ENCODE measurements around the gene NRCAM. TPM values are rescaled to one million over a fixed set of nuclear protein-coding genes. Genes with fewer than 3 reads are reported as not detected.

NRCAM gene
- polyA plus RNA-seq, 1 donor (not counting 4 experiments of a cell fraction or from before 2014, with no cell fraction given) = 4.0 TPM

DNA sequence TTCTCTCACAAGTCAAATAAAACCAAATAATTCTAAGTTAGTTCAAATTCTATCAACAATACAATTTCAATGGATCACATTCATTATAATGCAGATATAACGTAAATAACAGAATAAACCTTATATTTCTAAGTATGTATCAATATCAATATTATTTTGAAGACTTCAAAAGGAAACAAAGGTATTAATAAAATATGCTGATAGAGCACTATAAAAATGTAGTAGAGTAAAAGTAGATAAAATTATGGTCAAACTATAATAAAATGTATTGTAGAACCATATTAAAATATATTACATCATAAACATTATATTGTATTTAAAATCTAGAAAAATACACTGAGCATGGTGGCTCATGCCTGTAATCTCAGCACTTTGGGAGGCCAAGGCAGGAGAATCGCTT lies 23.5 kb upstream of the NRCAM start:
- H4K20me1 ChIP-seq (ENCODE audit: control insufficient read depth, extremely low read depth, insufficient read depth, low read length) = no peaks in the 10 kb centered on the region
- no peaks in the 10 kb centered on the region for H3K27me3 ChIP-seq (ENCODE audit: control insufficient read depth, extremely low read depth, insufficient read depth, low read length)
- H3K36me3 ChIP-seq (ENCODE audit: control insufficient read depth in 2 of 2, extremely low read depth in 1 of 2, insufficient read depth in 2 of 2, low read length in 2 of 2) = peaks cover 0 to 6% of the 10 kb centered on the region in 2 experiments
- H3K27ac ChIP-seq (ENCODE audit: control insufficient read depth, insufficient read depth, low read length) = no peak overlapping the region
- no peaks in the 10 kb centered on the region for H3K9me3 ChIP-seq (ENCODE audit: control insufficient read depth, low read depth, low read length)
- H3K4me2 ChIP-seq (ENCODE audit: control insufficient read depth, extremely low read depth, insufficient read depth, low read depth, low read length) = no peak overlapping the region
- H3K4me1 ChIP-seq (ENCODE audit: control insufficient read depth, extremely low read depth, insufficient read depth, low read length) = no peaks in the 10 kb centered on the region
- DNase-seq (ENCODE audit: low read depth, low spot score) (no peak), FAIRE-seq (no peak)
- no peaks in the 10 kb centered on the region for H3K9me1 ChIP-seq (ENCODE audit: control insufficient read depth, extremely low read depth, insufficient read depth, low read length)
- dilution Hi-C loops (cut with MboI; ENCODE audit: extremely low pct_ligation_motif_present, low sequenced_read_pairs) = loop anchor here (25.0 kb wide), 1 partner anchor 292 kb away; no protein-coding TSS in a partner anchor
- no peaks in the 10 kb centered on the region for H3K79me2 ChIP-seq (ENCODE audit: control insufficient read depth, insufficient read depth, low read length)
- no peak overlapping the region for H3K4me3 ChIP-seq (ENCODE audit: control insufficient read depth in 2 of 3, extremely low read depth in 1 of 3, insufficient read depth in 2 of 3, low read depth in 1 of 3, low read length in 3 of 3)
- no peak overlapping the region for H2AFZ ChIP-seq (ENCODE audit: control insufficient read depth, low read length)
- TF ChIP-seq, protein P1, sequence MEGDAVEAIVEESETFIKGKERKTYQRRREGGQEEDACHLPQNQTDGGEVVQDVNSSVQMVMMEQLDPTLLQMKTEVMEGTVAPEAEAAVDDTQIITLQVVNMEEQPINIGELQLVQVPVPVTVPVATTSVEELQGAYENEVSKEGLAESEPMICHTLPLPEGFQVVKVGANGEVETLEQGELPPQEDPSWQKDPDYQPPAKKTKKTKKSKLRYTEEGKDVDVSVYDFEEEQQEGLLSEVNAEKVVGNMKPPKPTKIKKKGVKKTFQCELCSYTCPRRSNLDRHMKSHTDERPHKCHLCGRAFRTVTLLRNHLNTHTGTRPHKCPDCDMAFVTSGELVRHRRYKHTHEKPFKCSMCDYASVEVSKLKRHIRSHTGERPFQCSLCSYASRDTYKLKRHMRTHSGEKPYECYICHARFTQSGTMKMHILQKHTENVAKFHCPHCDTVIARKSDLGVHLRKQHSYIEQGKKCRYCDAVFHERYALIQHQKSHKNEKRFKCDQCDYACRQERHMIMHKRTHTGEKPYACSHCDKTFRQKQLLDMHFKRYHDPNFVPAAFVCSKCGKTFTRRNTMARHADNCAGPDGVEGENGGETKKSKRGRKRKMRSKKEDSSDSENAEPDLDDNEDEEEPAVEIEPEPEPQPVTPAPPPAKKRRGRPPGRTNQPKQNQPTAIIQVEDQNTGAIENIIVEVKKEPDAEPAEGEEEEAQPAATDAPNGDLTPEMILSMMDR (optimal IDR thresholded peaks at IDR 0.05 in 1 of 3, IDR thresholded peaks at IDR 0.05 in 1 of 3, conservative IDR thresholded peaks at IDR 0.05 in 1 of 3; ENCODE audit: extremely low read depth in 1 of 3, insufficient read depth in 2 of 3, low read length in 3 of 3) = no peak
- no peak for TF ChIP-seq EZH2 (IDR thresholded peaks at IDR 0.05; ENCODE audit: low read length)
- H3K9ac ChIP-seq (ENCODE audit: control insufficient read depth, extremely low read depth, insufficient read depth, low read length) = no peak overlapping the region

DNA sequence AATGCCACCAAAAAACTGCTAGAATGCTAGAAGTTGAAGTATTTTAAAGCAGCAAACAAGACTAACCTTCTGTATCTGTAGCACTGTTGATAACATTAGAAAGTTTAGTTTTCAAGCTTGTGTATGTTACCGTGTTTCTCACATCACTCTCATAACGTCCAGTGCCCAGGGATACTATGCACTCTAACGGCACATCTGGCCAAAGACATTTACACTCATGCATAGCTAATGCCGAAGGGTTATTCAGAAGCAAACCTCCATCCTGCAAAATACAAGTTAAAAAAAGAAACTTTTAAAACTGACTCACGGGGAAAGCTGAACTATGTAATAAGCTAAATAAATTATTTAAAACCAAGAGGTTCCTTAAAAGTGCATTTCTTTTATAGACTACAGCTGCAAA lies 22.9 kb upstream of the NRCAM start:
- Histone ChIP-seq H3K79me2 (ENCODE audit: control insufficient read depth, insufficient read depth, low read length) (no peaks in the 10 kb centered on the region), H3K27me3 (ENCODE audit: control insufficient read depth, extremely low read depth, insufficient read depth, low read length) (no peaks in the 10 kb centered on the region), H3K9me3 (ENCODE audit: control insufficient read depth, low read depth, low read length) (no peaks in the 10 kb centered on the region), H4K20me1 (ENCODE audit: control insufficient read depth, extremely low read depth, insufficient read depth, low read length) (no peaks in the 10 kb centered on the region), H3K4me3 (ENCODE audit: control insufficient read depth in 2 of 3, extremely low read depth in 1 of 3, insufficient read depth in 2 of 3, low read depth in 1 of 3, low read length in 3 of 3) (no peak overlapping the region), H3K36me3 (ENCODE audit: control insufficient read depth in 2 of 2, extremely low read depth in 1 of 2, insufficient read depth in 2 of 2, low read length in 2 of 2) (peaks cover 0 to 6% of the 10 kb centered on the region in 2 experiments), H3K27ac (ENCODE audit: control insufficient read depth, insufficient read depth, low read length) (no peak overlapping the region), H3K4me2 (ENCODE audit: control insufficient read depth, extremely low read depth, insufficient read depth, low read depth, low read length) (no peak overlapping the region), H2AFZ (ENCODE audit: control insufficient read depth, low read length) (no peak overlapping the region), H3K9ac (ENCODE audit: control insufficient read depth, extremely low read depth, insufficient read depth, low read length) (no peak overlapping the region), H3K4me1 (ENCODE audit: control insufficient read depth, extremely low read depth, insufficient read depth, low read length) (no peaks in the 10 kb centered on the region), H3K9me1 (ENCODE audit: control insufficient read depth, extremely low read depth, insufficient read depth, low read length) (no peaks in the 10 kb centered on the region)
- DNase-seq (ENCODE audit: low read depth, low spot score) (no peak), FAIRE-seq (no peak)
- TF ChIP-seq EZH2 (IDR thresholded peaks at IDR 0.05; ENCODE audit: low read length) = no peak
- TF ChIP-seq, protein P1 (optimal IDR thresholded peaks at IDR 0.05 in 1 of 3, IDR thresholded peaks at IDR 0.05 in 1 of 3, conservative IDR thresholded peaks at IDR 0.05 in 1 of 3; ENCODE audit: extremely low read depth in 1 of 3, insufficient read depth in 2 of 3, low read length in 3 of 3) = no peak
- dilution Hi-C loops (cut with MboI; ENCODE audit: extremely low pct_ligation_motif_present, low sequenced_read_pairs) = loop anchor here (25.0 kb wide), 1 partner anchor 292 kb away; no protein-coding TSS in a partner anchor

All from keratinocyte (primary cell).